AG10803 (cell line): ENCODE data around the gene SLC17A2.

Experiments used
- DNase-seq: peaks from one replicate; pipeline ENCODE4 v3.0.0; 2010; ENCODE audit warnings: low read depth
- H3K4me3 ChIP-seq: 2 replicates; pipeline ENCODE4 v1.5.1; 2011; ENCODE audit warnings: mild to moderate bottlenecking, low read length, control low read depth
- TF ChIP-seq, protein P1 (sequence below): conservative IDR thresholded peaks from 2 replicates; pipeline ENCODE4 v1.5.1; 2011; ENCODE audit warnings: mild to moderate bottlenecking, low read length, control low read depth, inconsistent platforms

Gene SLC17A2

DNA sequence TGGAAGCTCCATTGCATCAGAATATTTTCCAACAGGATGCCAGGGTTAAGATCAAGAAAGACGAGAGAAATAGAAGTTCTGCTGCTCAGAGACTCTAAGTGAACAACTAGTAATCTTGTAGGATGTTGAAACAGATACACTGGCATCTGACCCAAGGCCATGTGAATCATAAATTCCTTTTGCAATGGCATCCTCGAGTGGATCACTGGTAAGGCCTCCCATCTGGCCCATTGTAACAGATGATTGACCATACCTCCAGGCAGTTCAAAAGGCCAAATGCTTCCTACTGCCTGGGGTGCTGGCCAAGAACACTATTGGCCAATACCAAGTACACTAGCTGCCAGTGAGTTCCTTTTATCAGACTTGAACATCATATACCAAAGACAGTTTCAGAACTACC is 46.5 kb downstream of the SLC17A2 start:
- peak; percentile 83 for DNase-seq
- H3K4me3 ChIP-seq: no peak overlapping the region
- TF ChIP-seq, protein P1, sequence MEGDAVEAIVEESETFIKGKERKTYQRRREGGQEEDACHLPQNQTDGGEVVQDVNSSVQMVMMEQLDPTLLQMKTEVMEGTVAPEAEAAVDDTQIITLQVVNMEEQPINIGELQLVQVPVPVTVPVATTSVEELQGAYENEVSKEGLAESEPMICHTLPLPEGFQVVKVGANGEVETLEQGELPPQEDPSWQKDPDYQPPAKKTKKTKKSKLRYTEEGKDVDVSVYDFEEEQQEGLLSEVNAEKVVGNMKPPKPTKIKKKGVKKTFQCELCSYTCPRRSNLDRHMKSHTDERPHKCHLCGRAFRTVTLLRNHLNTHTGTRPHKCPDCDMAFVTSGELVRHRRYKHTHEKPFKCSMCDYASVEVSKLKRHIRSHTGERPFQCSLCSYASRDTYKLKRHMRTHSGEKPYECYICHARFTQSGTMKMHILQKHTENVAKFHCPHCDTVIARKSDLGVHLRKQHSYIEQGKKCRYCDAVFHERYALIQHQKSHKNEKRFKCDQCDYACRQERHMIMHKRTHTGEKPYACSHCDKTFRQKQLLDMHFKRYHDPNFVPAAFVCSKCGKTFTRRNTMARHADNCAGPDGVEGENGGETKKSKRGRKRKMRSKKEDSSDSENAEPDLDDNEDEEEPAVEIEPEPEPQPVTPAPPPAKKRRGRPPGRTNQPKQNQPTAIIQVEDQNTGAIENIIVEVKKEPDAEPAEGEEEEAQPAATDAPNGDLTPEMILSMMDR: no peak

- peak; percentile 11 for DNase-seq
- H3K4me3 ChIP-seq: no peak overlapping the region
- TF ChIP-seq, protein P1: no peak
Measured at GRCh38 chr6:25883536-25883935, 47.0 kb downstream of the SLC17A2 start.

DNA sequence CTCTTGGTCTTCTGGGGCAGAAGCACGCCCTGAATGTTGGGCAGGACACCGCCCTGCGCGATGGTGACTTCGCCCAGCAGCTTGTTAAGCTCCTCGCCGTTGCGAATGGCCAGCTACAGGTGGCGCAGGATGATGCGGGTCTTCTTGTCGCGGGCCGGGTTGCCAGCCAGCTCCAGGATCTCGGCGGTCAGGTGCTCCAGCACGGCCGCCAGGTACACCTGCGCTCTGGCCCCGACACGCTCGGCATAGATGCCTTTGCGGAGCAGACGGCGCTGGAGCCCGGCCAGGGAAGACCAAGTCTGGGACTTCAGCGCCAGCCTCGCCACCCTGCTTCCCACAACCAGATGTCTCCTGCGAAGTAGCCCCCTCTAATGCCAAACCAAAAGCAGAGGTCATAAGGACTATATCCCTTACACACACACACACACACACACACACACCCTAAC is 48.4 kb downstream of the SLC17A2 start:
- no peak overlapping the region; the same call in 1 of the 2 replicates for H3K4me3 ChIP-seq
- TF ChIP-seq, protein P1: no peak
- no peak for DNase-seq

GRCh38 chr6:25880601-25881000 is 49.9 kb downstream of the SLC17A2 start:
- TF ChIP-seq, protein P1: no peak
- no peak for DNase-seq

DNA sequence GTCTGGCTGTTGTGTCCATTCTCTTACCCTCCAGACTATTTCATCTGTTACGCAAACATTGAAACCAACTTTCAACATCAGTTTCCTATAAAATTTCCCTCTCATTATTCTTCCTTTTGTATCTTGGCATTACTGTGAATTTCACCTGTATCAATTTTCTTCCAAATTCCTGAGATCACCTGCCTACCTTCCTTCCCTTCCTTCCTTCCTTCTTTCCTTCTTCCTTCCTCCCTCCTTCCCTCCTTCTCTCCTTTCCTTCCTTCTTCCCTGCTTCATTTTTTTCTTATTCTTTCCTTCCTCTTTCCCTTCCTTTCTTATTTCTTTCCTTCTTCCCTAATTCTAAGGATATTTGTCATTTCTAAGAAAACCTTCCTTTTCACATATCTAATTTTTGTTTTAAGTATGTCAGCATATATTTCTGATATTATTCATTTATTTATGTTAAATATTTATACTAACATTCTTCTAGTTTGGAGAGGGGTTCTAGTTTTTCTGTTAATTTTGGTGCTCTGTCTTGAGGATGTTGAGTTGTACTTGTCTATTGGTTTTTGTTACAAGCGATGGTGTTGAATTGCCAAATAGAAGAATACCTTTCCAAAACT is 51.7 kb downstream of the SLC17A2 start:
- TF ChIP-seq, protein P1: no peak
- H3K4me3 ChIP-seq: no peak overlapping the region
- no peak for DNase-seq

More at GRCh38 chr6:25880601-25881000, 49.9 kb downstream of the SLC17A2 start:
- no peak overlapping the region for H3K4me3 ChIP-seq

GRCh38 chr6:25875926-25876602 is 54.4 kb downstream of the SLC17A2 start:
- no peak for DNase-seq
- TF ChIP-seq, protein P1: no peak
- no peak overlapping the region for H3K4me3 ChIP-seq

DNA sequence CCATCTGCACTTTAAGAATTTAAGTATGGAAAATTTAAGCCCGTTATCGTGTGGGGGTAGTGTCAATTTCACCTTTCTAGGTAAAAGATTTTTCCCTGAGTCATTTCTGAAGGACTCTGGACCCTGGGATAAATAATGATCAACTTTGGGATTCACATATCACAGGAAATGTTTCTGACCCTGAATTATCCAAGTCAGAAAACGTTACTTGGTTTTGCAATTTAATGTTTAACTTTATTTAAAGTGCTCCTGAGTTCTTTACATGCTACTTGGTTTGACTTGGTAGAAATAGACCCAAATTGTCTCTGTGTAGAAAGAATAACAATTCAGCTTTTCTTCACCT is 55.0 kb downstream of the SLC17A2 start:
- no peak overlapping the region for H3K4me3 ChIP-seq
- no peak for DNase-seq
- TF ChIP-seq, protein P1: no peak
